Suppressor macrophage (primary cell): ENCODE results near the gene MYLK3.
A peak's percentile ranks its signal among the peaks of the same experiment; 100 is the strongest.
"Not testable (repeated sequence)": the region's sequence is repeated elsewhere in the genome, so short reads cannot be mapped to it uniquely, and the experiment has no call there.

Experiments used
- DNase-seq, 4 experiments: peaks; one replicate each; pipeline ENCODE4 v3.0.0-alpha.2; 2020 to 2022

The MYLK3 gene

DNA sequence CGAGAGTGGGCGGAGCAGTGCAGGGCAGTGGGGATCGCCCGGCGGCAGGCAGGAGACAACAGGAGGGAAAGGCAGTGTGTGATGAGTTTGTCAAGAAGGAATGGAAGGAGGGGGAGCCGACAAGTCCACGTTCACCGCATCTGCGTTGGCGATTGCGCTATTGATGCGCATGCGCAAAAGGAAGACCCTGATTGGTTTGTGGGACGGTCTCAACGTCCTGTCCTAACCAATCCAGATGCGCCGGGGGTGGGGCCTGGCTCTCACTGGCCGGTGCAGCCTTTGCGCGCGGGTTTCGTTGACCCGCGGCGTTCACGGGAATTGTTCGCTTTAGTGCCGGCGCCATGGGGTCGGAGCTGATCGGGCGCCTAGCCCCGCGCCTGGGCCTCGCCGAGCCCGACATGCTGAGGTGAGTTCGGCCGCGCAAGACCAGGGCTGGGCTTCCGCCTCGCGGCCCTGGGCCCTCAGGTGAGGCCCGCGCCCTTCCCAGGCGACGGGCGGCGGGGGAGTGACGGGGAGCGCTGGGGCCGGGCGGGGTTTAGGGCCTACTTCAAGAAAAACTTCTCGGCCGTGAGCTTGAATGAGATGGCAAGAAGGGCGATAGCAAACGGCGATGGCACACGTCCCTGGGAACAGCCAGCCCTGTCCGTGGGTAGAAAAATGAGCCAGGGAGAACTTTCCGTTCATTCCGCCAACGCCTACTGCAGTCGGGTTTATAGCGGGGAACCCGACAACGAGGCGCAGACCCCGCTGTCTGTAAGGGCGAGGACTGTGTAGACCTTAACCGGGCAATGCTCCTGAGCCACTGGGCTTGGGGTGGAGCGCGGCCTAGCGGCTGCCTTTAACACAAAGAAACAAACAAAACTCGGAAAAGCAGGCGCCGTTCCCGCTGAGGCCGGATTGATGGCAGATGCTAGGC lies 58.5 kb downstream of the MYLK3 start, which contains the start of gene ORC6:
ORC6 (plus strand) TSS at position 295 of the 916 bp plus-strand sequence; CDS start at position 342, 47 bp downstream.
- peak; percentile 98 for DNase-seq

DNA sequence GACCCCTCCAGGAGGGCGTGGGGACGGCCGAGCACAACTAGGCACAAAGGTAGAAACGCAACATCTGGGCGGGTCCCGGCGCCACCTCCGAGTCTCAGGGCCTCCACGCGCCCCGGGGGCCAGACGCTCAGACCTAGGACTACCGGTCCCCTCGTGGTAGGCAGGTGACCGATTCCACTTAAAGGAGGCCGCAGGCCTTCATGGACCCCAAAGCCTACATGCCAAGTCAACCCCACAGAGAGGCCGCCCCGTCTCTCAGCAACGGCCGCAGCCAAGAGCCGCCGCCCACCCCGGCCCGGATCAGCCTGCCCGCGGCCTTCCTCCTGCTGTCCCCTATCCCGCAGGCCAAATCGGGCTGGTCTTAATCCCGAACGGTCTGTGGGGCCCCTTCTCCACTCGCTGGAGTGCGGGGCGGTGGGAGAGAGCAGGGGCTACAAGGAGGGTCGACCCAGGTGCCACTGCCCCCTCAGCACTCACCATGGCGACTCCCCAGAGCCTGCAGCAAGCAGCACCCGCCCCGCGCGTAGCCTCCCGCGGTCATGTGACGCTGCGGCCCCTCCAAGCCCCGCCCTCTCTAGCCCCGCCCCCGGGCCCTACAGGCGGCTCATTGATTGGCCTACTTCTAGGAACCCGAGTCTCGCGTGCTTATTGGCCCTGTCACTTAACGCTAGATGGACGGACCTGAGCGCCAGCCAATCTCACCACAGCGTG lies 59.3 kb downstream of the MYLK3 start, which contains the start of gene VPS35:
VPS35 (minus strand) TSS at position 525 of the 711 bp plus-strand sequence; CDS start at position 480, 45 bp downstream.
- DNase-seq, result peak; percentile 99 to 100 (median 100)

DNA sequence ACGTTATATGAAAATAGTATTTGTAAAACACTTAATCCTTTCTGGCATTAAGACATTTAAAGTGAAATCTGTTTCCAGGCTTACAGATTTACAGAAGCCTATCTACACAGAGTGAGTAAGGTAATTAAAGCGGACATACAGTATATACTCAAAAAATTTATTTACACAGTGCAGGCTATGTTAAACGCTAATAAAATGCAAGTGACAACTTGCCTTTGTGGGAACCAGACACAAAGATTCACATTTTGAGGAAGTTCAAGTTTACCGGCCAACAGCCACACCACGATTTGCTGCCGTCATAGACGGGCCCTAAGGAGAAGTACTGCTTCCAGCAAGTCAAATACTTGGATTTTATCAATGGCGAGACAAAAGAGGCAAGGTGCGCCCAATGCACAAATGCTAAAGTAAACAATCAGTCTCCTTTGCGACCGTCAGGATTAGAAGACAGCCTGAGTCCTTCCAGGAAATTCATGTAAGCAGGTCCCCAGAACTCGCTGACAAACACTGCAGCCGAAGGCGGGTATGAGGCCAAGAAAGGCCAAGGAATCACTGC lies 60.0 kb downstream of the MYLK3 start:
- peak; percentile 87 to 92 (median 90) for DNase-seq

DNA sequence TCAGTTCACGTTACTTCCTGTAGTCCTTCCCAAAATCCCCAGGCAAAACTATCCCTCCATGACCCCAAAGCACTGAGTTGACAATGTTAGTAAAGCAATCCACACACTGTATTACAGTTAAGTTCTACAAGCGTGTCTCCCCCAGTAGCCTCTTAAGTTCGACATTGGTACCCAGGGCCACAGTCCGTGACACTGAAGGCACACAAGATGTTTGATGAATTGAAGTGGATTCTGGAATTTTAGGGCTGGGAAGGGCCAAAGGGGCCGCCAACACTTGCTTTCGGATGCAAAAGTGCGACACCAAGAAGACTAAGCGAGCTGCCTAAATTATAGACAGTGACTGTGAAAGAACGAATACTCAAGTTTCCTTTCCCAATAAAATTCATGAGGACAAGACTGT lies 60.7 kb downstream of the MYLK3 start:
- DNase-seq, result peak in 1 of 4 experiments; percentile 5

DNA sequence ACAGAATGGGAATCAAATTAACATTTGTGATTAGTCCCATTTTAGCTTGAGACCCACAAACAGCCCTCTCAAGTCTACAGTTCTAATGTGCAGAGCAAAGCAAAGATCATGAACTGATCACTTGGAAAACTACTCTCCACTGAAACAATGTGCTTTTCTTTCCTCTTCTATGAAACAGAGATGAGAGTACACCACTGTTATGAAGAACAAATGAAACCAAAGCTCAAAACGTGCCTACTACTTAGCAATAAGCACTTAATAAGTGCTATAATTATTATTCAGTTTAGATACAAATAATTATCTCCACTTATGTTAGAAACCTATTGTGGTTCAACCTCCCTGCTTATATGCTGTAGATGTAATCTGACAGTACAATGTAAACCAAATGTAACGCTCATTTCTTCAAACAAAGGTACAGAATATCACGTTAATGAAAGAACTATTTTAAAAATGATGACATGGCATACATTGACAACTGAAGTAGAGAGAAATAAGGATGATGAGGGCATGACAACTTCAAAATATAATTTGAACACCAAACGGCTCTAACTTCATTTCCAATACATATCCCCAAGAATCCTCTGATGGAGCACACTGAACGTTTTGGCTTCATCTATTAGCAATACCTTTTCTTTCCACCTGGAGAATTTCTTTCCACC lies 61.2 kb downstream of the MYLK3 start:
- DNase-seq, result no peak

DNA sequence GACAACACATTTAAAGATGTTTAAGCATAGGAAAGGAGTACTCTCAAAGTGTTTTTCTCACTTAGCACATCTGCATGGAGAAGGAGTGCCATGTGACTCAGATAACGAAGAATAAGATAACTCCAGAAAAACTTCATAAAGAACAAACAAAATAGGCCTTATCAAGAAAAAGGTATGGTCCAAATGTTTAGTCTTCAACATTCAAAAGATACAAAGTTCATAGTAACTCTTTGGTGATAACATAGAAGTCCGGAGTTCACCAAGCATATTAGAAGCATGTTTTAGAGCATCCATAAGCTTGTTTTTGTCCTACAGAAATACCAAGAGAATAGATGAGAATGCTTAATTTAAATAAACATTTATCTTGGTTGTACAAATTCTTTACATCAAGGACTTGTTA lies 66.3 kb downstream of the MYLK3 start:
- DNase-seq, result not testable (repeated sequence)

DNA sequence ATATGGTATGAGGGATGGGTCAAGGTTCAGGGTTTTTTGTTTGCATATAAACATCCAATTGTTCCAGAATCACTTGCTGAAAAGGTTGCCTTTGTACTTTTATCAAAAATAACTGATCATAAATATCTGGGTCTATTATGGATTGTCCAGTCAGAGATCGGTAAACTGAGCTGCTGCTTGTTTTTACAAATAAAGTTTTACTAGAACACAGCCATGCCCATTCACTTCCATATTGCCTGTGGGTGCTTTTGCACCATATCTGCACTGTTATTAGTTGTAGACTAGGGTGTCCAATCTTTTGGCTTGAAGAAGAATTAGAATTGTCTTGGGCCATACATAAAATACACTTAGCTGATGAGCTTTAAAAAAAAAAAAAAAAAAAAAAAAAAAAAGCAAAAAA lies 70.2 kb downstream of the MYLK3 start:
- not testable (repeated sequence) for DNase-seq

DNA sequence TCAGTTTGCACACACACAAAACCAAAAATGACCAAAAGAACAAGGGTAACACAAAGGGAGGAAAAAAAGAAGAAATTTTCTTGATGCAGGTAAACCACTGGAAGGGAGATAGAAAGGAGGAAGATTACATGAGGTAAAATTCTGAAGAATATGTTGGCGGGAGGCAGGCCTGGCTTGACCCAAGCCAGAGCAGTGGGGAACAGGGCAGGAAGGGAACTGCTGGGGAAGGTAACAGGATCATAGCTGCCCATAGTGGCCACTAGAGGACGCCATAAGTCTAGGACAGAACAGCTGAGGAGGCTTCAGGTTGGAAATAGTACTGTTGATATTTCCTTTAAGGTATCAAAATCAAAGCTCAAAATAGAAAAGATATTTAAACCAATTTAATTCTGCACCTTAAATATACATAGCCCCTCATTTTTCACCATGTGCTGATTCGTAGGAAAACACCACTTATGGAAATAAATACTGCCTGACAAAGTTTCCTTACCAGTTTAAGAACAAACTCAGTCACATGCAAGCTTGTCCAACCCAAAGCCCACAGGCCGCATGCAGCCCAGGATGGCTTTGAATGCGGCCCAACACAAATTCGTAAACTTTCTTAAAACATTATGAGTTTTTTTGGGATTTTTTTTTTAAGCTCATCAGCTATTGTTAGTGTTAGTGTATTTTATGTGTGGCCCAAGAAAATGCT lies 74.7 kb downstream of the MYLK3 start:
- DNase-seq, result peak; percentile 74 to 87 (median 76)

DNA sequence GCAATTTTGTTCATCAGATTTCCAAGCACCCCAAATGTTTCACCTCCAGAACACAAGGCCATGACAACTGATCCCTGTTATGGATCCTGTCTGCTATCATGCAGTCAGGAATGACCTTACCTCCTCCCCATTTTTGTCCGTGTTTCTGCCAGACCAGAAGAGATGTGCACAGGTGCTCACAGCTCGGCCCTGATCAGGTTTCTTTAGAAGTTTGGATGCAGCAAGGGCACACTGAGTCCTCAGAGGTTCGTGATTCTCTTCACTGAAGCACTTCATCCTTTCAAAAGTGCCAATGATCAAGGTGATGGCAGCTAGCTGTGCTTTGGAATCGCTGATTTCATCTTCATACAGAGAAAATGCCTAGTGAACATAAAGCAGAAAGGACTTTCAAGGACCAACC lies 86.0 kb downstream of the MYLK3 start:
- DNase-seq, result no peak

DNA sequence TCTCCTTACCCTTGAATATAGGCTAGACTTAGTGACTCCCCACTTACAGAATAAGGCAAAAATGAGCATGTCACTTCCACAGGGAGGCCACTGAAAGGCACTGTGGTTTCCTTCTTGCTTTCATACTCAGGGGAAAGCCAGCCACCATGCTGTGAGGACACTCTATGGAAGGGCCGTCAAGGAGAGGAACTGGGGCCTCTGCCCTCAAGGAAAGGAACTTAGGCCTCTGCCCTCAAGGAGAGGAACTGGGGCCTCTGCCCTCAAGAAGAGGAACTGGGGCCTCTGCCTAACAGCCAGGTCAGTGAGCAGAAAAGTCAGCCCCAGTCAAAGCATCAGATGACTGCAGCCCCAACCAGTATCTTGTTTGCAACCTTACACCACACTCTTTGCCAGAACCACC lies 89.2 kb downstream of the MYLK3 start:
- DNase-seq, result peak; percentile 91 to 96 (median 94)
